MM.1S (cell line): ENCODE results near the gene CYP39A1.

ENCODE experiments used
- DNase-seq: peaks from one replicate; pipeline ENCODE4 v3.0.0-alpha.2; 2015
- H2AFZ ChIP-seq: fragments of 300-600 bp; sonication (generic); 2 replicates; pipeline ENCODE4 v1.6.0; 2016; ENCODE audit warnings: antibody characterized with exemption, low read length
- H3F3A ChIP-seq: fragments of 300-600 bp; sonication (generic); 2 replicates; pipeline ENCODE4 v1.6.1; 2016; ENCODE audit warnings: mild to moderate bottlenecking, antibody characterized with exemption, low read length, moderate library complexity, mixed read lengths; ENCODE audit not compliant: insufficient read depth
- H3K27ac ChIP-seq: fragments of 300-600 bp; sonication (generic); 2 replicates; pipeline ENCODE4 v1.5.1; 2016; ENCODE audit warnings: mild to moderate bottlenecking, low read length
- H3K27me3 ChIP-seq: fragments of 300-600 bp; sonication (generic); replicated peaks from 2 replicates; pipeline ENCODE4 v1.6.0; 2016; ENCODE audit warnings: low read length; ENCODE audit not compliant: insufficient read depth
- H3K36me3 ChIP-seq: fragments of 300-600 bp; sonication (generic); replicated peaks from 2 replicates; pipeline ENCODE4 v1.6.1; 2016; ENCODE audit warnings: mild to moderate bottlenecking, low read length, mixed read lengths; ENCODE audit not compliant: insufficient read depth
- H3K4me1 ChIP-seq: fragments of 300-600 bp; sonication (generic); 2 replicates; pipeline ENCODE4 v1.6.1; 2016; ENCODE audit warnings: low read length, mixed read lengths
- H3K4me2 ChIP-seq: fragments of 300-600 bp; sonication (generic); 2 replicates; pipeline ENCODE4 v1.6.0; 2016; ENCODE audit warnings: low read depth, low read length
- H3K4me3 ChIP-seq: fragments of 300-600 bp; sonication (generic); 2 replicates; pipeline ENCODE4 v1.5.1; 2016; ENCODE audit warnings: low read length, mixed read lengths
- H3K79me2 ChIP-seq: fragments of 300-600 bp; sonication (generic); 2 replicates; pipeline ENCODE4 v1.6.1; 2016; ENCODE audit warnings: mixed run types, low read length, mixed read lengths
- H3K9ac ChIP-seq: fragments of 300-600 bp; sonication (generic); 2 replicates; pipeline ENCODE4 v1.6.1; 2016; ENCODE audit warnings: low read length, mixed read lengths
- H3K9me2 ChIP-seq: fragments of 300-600 bp; sonication (generic); replicated peaks from 2 replicates; pipeline ENCODE4 v1.6.1; 2016; ENCODE audit warnings: mild to moderate bottlenecking, low read length, mixed read lengths; ENCODE audit not compliant: insufficient read depth
- H3K9me3 ChIP-seq: fragments of 300-600 bp; sonication (generic); replicated peaks from 2 replicates; pipeline ENCODE4 v1.6.1; 2016; ENCODE audit warnings: mild to moderate bottlenecking, low read length, mixed read lengths; ENCODE audit not compliant: insufficient read depth
- H4K20me1 ChIP-seq: fragments of 300-600 bp; sonication (generic); 2 replicates; pipeline ENCODE4 v1.6.1; 2016; ENCODE audit warnings: mild to moderate bottlenecking, low read length, moderate library complexity, mixed read lengths; ENCODE audit not compliant: insufficient read depth
- CTCF ChIP-seq: fragments of 300-600 bp; sonication (generic); IDR thresholded peaks from 2 replicates; pipeline ENCODE4 v1.5.1; 2016; ENCODE audit warnings: antibody characterized with exemption, low read length, mixed read lengths
- EZH2 ChIP-seq: fragments of 300-600 bp; sonication (generic); optimal IDR thresholded peaks from 2 replicates; pipeline ENCODE3; 2017; ENCODE audit warnings: low read depth, mild to moderate bottlenecking, antibody characterized with exemption, low read length, mixed read lengths
- EZH2phosphoT487 ChIP-seq: fragments of 300-600 bp; sonication (generic); IDR thresholded peaks from 2 replicates; pipeline ENCODE4 v1.6.1; 2018; ENCODE audit warnings: antibody characterized with exemption, low read length

The CYP39A1 gene

GRCh38 chr6:46586906-46587305, 65.7 kb downstream of the CYP39A1 start:
- Histone ChIP-seq H3K4me2 (no peak overlapping the region), H3K36me3 (no peaks in the 10 kb centered on the region), H3K27ac (no peak overlapping the region), H3K9me2 (no peaks in the 10 kb centered on the region), H3K9ac (no peak overlapping the region), H2AFZ (no peak overlapping the region), H3K4me3 (no peak overlapping the region), H3K27me3 (no peaks in the 10 kb centered on the region), H3K9me3 (no peaks in the 10 kb centered on the region), H4K20me1 (no peaks in the 10 kb centered on the region), H3F3A (no peaks in the 10 kb centered on the region), H3K4me1 (no peaks in the 10 kb centered on the region), H3K79me2 (no peaks in the 10 kb centered on the region)
- no peak for DNase-seq
- TF ChIP-seq EZH2phosphoT487 (no peak), CTCF (no peak)

GRCh38 chr6:46584586-46584985, 68.0 kb downstream of the CYP39A1 start:
- Histone ChIP-seq H2AFZ (no peak overlapping the region), H3K79me2 (no peaks in the 10 kb centered on the region), H3K9me2 (no peaks in the 10 kb centered on the region), H3K4me1 (no peaks in the 10 kb centered on the region), H3K9ac (no peak overlapping the region), H4K20me1 (no peaks in the 10 kb centered on the region), H3K4me2 (no peak overlapping the region), H3K4me3 (no peak overlapping the region), H3K27ac (no peak overlapping the region), H3F3A (no peaks in the 10 kb centered on the region), H3K9me3 (no peaks in the 10 kb centered on the region), H3K36me3 (no peaks in the 10 kb centered on the region), H3K27me3 (no peaks in the 10 kb centered on the region)
- no peak for DNase-seq
- no peak for TF ChIP-seq CTCF
- TF ChIP-seq EZH2phosphoT487: no peak
- TF ChIP-seq EZH2: no peak

GRCh38 chr6:46583721-46584120, 68.9 kb downstream of the CYP39A1 start:
- Histone ChIP-seq H3K9me2 (no peaks in the 10 kb centered on the region), H3K79me2 (no peaks in the 10 kb centered on the region), H3K4me2 (no peak overlapping the region), H3F3A (no peaks in the 10 kb centered on the region), H3K27ac (no peak overlapping the region), H3K9me3 (no peaks in the 10 kb centered on the region), H4K20me1 (no peaks in the 10 kb centered on the region), H3K4me1 (no peaks in the 10 kb centered on the region), H3K27me3 (no peaks in the 10 kb centered on the region), H3K9ac (no peak overlapping the region), H3K4me3 (no peak overlapping the region), H3K36me3 (no peaks in the 10 kb centered on the region), H2AFZ (no peak overlapping the region)
- no peak for TF ChIP-seq EZH2phosphoT487
- TF ChIP-seq EZH2: no peak
- TF ChIP-seq CTCF: no peak
- DNase-seq: no peak
